ENCODE data around the gene GALNT17.

DNA sequence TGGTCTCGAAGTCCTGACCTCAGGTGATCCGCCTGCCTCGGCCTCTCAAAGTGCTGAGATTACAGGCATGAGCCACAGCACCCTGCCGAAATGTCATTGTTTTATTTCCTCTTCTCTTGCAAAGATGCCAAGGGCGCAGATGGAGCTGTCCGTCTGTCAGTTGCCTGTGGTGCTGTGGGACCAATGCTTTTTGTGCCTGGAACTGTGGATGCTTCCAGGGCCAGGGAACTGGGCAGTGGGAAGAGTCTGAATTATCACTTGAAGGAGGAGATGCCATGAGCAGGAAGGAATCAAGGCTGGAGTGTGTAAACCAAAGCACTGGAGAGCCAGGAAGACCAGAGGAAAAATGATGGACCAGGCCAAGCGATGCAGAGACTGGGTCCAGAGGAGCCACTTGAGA lies 459.9 kb downstream of the GALNT17 start:
- TF ChIP-seq EP300 (IDR thresholded peaks at IDR 0.05) (no peak), NR3C1 (IDR thresholded peaks at IDR 0.05) (no peak), CEBPB (IDR thresholded peaks at IDR 0.05) (no peak), CHD2 (IDR thresholded peaks at IDR 0.05; ENCODE audit: low read length, partially characterized antibody) (no peak), POLR2A (IDR thresholded peaks at IDR 0.05; ENCODE audit: low read length) (no peak), KDM1A (IDR thresholded peaks at IDR 0.05; ENCODE audit: low read depth) (no peak)
- TF ChIP-seq, protein P1, sequence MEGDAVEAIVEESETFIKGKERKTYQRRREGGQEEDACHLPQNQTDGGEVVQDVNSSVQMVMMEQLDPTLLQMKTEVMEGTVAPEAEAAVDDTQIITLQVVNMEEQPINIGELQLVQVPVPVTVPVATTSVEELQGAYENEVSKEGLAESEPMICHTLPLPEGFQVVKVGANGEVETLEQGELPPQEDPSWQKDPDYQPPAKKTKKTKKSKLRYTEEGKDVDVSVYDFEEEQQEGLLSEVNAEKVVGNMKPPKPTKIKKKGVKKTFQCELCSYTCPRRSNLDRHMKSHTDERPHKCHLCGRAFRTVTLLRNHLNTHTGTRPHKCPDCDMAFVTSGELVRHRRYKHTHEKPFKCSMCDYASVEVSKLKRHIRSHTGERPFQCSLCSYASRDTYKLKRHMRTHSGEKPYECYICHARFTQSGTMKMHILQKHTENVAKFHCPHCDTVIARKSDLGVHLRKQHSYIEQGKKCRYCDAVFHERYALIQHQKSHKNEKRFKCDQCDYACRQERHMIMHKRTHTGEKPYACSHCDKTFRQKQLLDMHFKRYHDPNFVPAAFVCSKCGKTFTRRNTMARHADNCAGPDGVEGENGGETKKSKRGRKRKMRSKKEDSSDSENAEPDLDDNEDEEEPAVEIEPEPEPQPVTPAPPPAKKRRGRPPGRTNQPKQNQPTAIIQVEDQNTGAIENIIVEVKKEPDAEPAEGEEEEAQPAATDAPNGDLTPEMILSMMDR (IDR thresholded peaks at IDR 0.05) = no peak
- TF ChIP-seq, protein P2, sequence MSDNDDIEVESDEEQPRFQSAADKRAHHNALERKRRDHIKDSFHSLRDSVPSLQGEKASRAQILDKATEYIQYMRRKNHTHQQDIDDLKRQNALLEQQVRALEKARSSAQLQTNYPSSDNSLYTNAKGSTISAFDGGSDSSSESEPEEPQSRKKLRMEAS (IDR thresholded peaks at IDR 0.05) = no peak
